ENCODE results near the gene FAM229A. TPM values are rescaled to one million over a fixed set of nuclear protein-coding genes. Genes with fewer than 3 reads are reported as not detected.

FAM229A gene
- total and polyA plus RNA-seq, 9 of the 15 experiments (the other 6 are each of a cell fraction or from before 2014, with no cell fraction given): 0.04 to 21.6 (median 7.4) TPM

GRCh38 chr1:32335790-32336590 is 26.3 kb downstream of the FAM229A start, which contains the start of gene MARCKSL1 (continued):
- TF ChIP-seq, protein P1, sequence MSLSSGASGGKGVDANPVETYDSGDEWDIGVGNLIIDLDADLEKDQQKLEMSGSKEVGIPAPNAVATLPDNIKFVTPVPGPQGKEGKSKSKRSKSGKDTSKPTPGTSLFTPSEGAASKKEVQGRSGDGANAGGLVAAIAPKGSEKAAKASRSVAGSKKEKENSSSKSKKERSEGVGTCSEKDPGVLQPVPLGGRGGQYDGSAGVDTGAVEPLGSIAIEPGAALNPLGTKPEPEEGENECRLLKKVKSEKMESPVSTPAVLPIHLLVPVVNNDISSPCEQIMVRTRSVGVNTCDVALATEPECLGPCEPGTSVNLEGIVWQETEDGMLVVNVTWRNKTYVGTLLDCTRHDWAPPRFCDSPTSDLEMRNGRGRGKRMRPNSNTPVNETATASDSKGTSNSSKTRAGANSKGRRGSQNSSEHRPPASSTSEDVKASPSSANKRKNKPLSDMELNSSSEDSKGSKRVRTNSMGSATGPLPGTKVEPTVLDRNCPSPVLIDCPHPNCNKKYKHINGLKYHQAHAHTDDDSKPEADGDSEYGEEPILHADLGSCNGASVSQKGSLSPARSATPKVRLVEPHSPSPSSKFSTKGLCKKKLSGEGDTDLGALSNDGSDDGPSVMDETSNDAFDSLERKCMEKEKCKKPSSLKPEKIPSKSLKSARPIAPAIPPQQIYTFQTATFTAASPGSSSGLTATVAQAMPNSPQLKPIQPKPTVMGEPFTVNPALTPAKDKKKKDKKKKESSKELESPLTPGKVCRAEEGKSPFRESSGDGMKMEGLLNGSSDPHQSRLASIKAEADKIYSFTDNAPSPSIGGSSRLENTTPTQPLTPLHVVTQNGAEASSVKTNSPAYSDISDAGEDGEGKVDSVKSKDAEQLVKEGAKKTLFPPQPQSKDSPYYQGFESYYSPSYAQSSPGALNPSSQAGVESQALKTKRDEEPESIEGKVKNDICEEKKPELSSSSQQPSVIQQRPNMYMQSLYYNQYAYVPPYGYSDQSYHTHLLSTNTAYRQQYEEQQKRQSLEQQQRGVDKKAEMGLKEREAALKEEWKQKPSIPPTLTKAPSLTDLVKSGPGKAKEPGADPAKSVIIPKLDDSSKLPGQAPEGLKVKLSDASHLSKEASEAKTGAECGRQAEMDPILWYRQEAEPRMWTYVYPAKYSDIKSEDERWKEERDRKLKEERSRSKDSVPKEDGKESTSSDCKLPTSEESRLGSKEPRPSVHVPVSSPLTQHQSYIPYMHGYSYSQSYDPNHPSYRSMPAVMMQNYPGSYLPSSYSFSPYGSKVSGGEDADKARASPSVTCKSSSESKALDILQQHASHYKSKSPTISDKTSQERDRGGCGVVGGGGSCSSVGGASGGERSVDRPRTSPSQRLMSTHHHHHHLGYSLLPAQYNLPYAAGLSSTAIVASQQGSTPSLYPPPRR (CRISPR knock-in tag; IDR thresholded peaks at IDR 0.05; ENCODE audit: borderline replicate concordance): no peak
- 0 out of 2 replicates have a peak, but pooled peaks have one; percentile 30 for TF ChIP-seq ZNF431 (CRISPR knock-in tag; IDR thresholded peaks at IDR 0.05)
- TF ChIP-seq EP400 (IDR thresholded peaks at IDR 0.05): no peak
- TF ChIP-seq MECOM (CRISPR knock-in tag; IDR thresholded peaks at IDR 0.05): no peak
- TF ChIP-seq, protein P2, sequence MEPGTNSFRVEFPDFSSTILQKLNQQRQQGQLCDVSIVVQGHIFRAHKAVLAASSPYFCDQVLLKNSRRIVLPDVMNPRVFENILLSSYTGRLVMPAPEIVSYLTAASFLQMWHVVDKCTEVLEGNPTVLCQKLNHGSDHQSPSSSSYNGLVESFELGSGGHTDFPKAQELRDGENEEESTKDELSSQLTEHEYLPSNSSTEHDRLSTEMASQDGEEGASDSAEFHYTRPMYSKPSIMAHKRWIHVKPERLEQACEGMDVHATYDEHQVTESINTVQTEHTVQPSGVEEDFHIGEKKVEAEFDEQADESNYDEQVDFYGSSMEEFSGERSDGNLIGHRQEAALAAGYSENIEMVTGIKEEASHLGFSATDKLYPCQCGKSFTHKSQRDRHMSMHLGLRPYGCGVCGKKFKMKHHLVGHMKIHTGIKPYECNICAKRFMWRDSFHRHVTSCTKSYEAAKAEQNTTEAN (CRISPR knock-in tag; IDR thresholded peaks at IDR 0.05): no peak
- no peak for TF ChIP-seq SIN3B (IDR thresholded peaks at IDR 0.05; ENCODE audit: low read depth)
- TF ChIP-seq ZNF253 (CRISPR knock-in tag; conservative IDR thresholded peaks at IDR 0.05): no peak
- peak; percentile 99 for TF ChIP-seq TBP (optimal IDR thresholded peaks at IDR 0.05; ENCODE audit: low read depth, low read length)
- peak; percentile 88; the same call in 1 of the 2 replicates for TF ChIP-seq KAT7 (CRISPR knock-in tag; IDR thresholded peaks at IDR 0.05; ENCODE audit: borderline replicate concordance)
- TF ChIP-seq SREBF1 (IDR thresholded peaks at IDR 0.05; ENCODE audit: borderline replicate concordance, low read depth, low read length): no peak
- peak; percentile 66 for TF ChIP-seq SRSF7 (optimal IDR thresholded peaks at IDR 0.05; ENCODE audit: low read depth, low read length)
- no peak for TF ChIP-seq RNF219 (CRISPR knock-in tag; IDR thresholded peaks at IDR 0.05)
- peak; percentile 75 to 87; a peak in 2 of 4 replicates for TF ChIP-seq SIN3A (IDR thresholded peaks at IDR 0.05; ENCODE audit: borderline replicate concordance in 2 of 2, control insufficient read depth in 1 of 2, low read depth in 2 of 2, low read length in 2 of 2)
- TF ChIP-seq KDM2B (CRISPR knock-in tag; IDR thresholded peaks at IDR 0.05): peak; percentile 43; the same call in 1 of the 2 replicates
- TF ChIP-seq ZNF778 (CRISPR knock-in tag; IDR thresholded peaks at IDR 0.05): no peak
- TF ChIP-seq CTBP1 (IDR thresholded peaks at IDR 0.05; ENCODE audit: borderline replicate concordance): peak; percentile 58
- TF ChIP-seq KDM4B (IDR thresholded peaks at IDR 0.05; ENCODE audit: borderline replicate concordance in 2 of 2, low read depth in 1 of 2): no peak
- no peak for TF ChIP-seq ZNF212 (CRISPR knock-in tag; IDR thresholded peaks at IDR 0.05)

Data from K562 (cell line).